SK-N-SH treated with all-trans-retinoic acid at 6 μM for 48 hours (cell line): ENCODE results near the gene MAST4.

Experiments
- ATAC-seq: fragments of 200-7000 bp; cut with Tn5 transposase; 3 replicates; pipeline ENCODE4 v1.9.1; 2020; ENCODE audit warnings: mild to moderate bottlenecking, moderate library complexity
- ARNTL ChIP-seq: fragments of 450-650 bp; formaldehyde crosslinking; IDR thresholded peaks from 2 replicates; pipeline ENCODE4 v1.5.0; 2020; ENCODE audit warnings: low read depth, mild to moderate bottlenecking, moderate library complexity, borderline replicate concordance
- CREB5 ChIP-seq: fragments of 250-450 bp; sonication (Bioruptor Pico); IDR thresholded peaks from 2 replicates; pipeline ENCODE4 v1.5.1; 2020; ENCODE audit warnings: low read depth, mild to moderate bottlenecking, moderate library complexity
- CSDC2 ChIP-seq: fragments of 250-450 bp; sonication (Bioruptor Pico); IDR thresholded peaks from 2 replicates; pipeline ENCODE4 v1.5.0; 2020; ENCODE audit warnings: mild to moderate bottlenecking, moderate library complexity
- CSRNP3 ChIP-seq: fragments of 250-450 bp; sonication (Bioruptor Pico); IDR thresholded peaks from 2 replicates; pipeline ENCODE4 v1.5.1; 2021; ENCODE audit warnings: mild to moderate bottlenecking, moderate library complexity
- ESRRG ChIP-seq: fragments of 250-450 bp; sonication (Bioruptor Pico); IDR thresholded peaks from 2 replicates; pipeline ENCODE4 v1.6.1; 2021; ENCODE audit warnings: mild to moderate bottlenecking
- GLIS3 ChIP-seq: fragments of 250-450 bp; sonication (Bioruptor Pico); IDR thresholded peaks from 2 replicates; pipeline ENCODE4 v1.5.0; 2020; ENCODE audit warnings: mild to moderate bottlenecking, moderate library complexity
- OSR1 ChIP-seq: fragments of 250-450 bp; sonication (Bioruptor Pico); IDR thresholded peaks from 2 replicates; pipeline ENCODE4 v1.8.0; 2022; ENCODE audit warnings: moderate library complexity, mild to moderate bottlenecking, inconsistent platforms
- PATZ1 ChIP-seq: fragments of 250-450 bp; sonication (Bioruptor Pico); IDR thresholded peaks from 2 replicates; pipeline ENCODE4 v1.8.0; 2020; ENCODE audit warnings: mild to moderate bottlenecking, moderate library complexity, borderline replicate concordance
- POU6F1 ChIP-seq: fragments of 250-450 bp; sonication (Bioruptor Pico); IDR thresholded peaks from 2 replicates; pipeline ENCODE4 v1.8.0; 2021; ENCODE audit warnings: low read depth, mild to moderate bottlenecking, moderate library complexity, borderline replicate concordance
- PPARA ChIP-seq: fragments of 250-450 bp; sonication (Bioruptor Pico); IDR thresholded peaks from 2 replicates; pipeline ENCODE4 v1.5.0; 2020; ENCODE audit warnings: mild to moderate bottlenecking, borderline replicate concordance
- RARB ChIP-seq: fragments of 250-450 bp; sonication (Bioruptor Pico); IDR thresholded peaks from 2 replicates; pipeline ENCODE4 v1.8.0; 2021; ENCODE audit warnings: mild to moderate bottlenecking, moderate library complexity
- SNAI2 ChIP-seq: fragments of 250-450 bp; sonication (Bioruptor Pico); IDR thresholded peaks from 2 replicates; pipeline ENCODE4 v1.5.0; 2020; ENCODE audit warnings: mild to moderate bottlenecking, moderate library complexity
- TCF4 ChIP-seq: fragments of 250-450 bp; sonication (Bioruptor Pico); IDR thresholded peaks from 2 replicates; pipeline ENCODE4 v1.8.0; 2021; ENCODE audit warnings: mild to moderate bottlenecking, moderate library complexity, borderline replicate concordance
- TOX ChIP-seq: fragments of 250-450 bp; sonication (Bioruptor Pico); IDR thresholded peaks from 2 replicates; pipeline ENCODE4 v1.8.0; 2021; ENCODE audit warnings: mild to moderate bottlenecking, moderate library complexity, borderline replicate concordance
- TSHZ2 ChIP-seq: fragments of 250-450 bp; sonication (Bioruptor Pico); IDR thresholded peaks from 2 replicates; pipeline ENCODE4 v1.5.0; 2020; ENCODE audit warnings: mild to moderate bottlenecking, moderate library complexity
- ZC3H10 ChIP-seq: fragments of 250-450 bp; sonication (Bioruptor Pico); IDR thresholded peaks from 2 replicates; pipeline ENCODE4 v1.5.1; 2021; ENCODE audit warnings: mild to moderate bottlenecking, moderate library complexity
- ZFP3 ChIP-seq: fragments of 250-450 bp; sonication (Bioruptor Pico); IDR thresholded peaks from 2 replicates; pipeline ENCODE4 v1.5.0; 2020; ENCODE audit warnings: mild to moderate bottlenecking, moderate library complexity
- ZFP30 ChIP-seq: fragments of 450-650 bp; formaldehyde crosslinking; IDR thresholded peaks from 2 replicates; pipeline ENCODE4 v1.5.0; 2022; ENCODE audit warnings: mild to moderate bottlenecking, moderate library complexity
- ZNF565 ChIP-seq: fragments of 450-650 bp; formaldehyde crosslinking; conservative IDR thresholded peaks from 2 replicates; pipeline ENCODE4 v1.5.0; 2020; ENCODE audit warnings: low read depth, mild to moderate bottlenecking, moderate library complexity
- ZNF70 ChIP-seq: fragments of 450-650 bp; formaldehyde crosslinking; IDR thresholded peaks from 2 replicates; pipeline ENCODE4 v1.5.0; 2020; ENCODE audit warnings: mild to moderate bottlenecking, moderate library complexity
- ZNF8 ChIP-seq: fragments of 450-650 bp; formaldehyde crosslinking; IDR thresholded peaks from 2 replicates; pipeline ENCODE4 v1.5.0; 2020; ENCODE audit warnings: mild to moderate bottlenecking, moderate library complexity

MAST4 gene

GRCh38 chr5:66892716-66893115 is 296.5 kb downstream of the MAST4 start:
- ATAC-seq, result no peak
- TF ChIP-seq ZC3H10 (CRISPR knock-in tag) (no peak), ZFP3 (CRISPR knock-in tag) (no peak), TOX (CRISPR knock-in tag) (no peak), RARB (CRISPR knock-in tag) (no peak), TCF4 (no peak), OSR1 (no peak), PATZ1 (CRISPR knock-in tag) (no peak), PPARA (CRISPR knock-in tag) (no peak), GLIS3 (CRISPR knock-in tag) (no peak), ARNTL (CRISPR knock-in tag) (no peak), ZNF8 (no peak), ZNF565 (CRISPR knock-in tag) (no peak), ESRRG (no peak), TSHZ2 (CRISPR knock-in tag) (no peak)

- ATAC-seq, result no peak
- TF ChIP-seq CREB5 (CRISPR knock-in tag) (no peak), ZFP30 (CRISPR knock-in tag) (no peak), TSHZ2 (CRISPR knock-in tag) (no peak), ZNF70 (CRISPR knock-in tag) (no peak), ZNF565 (CRISPR knock-in tag) (no peak), TOX (CRISPR knock-in tag) (no peak), GLIS3 (CRISPR knock-in tag) (no peak), ARNTL (CRISPR knock-in tag) (no peak), OSR1 (no peak), ZFP3 (CRISPR knock-in tag) (no peak), CSRNP3 (CRISPR knock-in tag) (no peak), CSDC2 (CRISPR knock-in tag) (no peak), TCF4 (no peak), SNAI2 (CRISPR knock-in tag) (no peak), ZC3H10 (CRISPR knock-in tag) (no peak), RARB (CRISPR knock-in tag) (no peak), PPARA (CRISPR knock-in tag) (no peak), POU6F1 (no peak), PATZ1 (CRISPR knock-in tag) (no peak)
Observed at GRCh38 chr5:66894480-66895240, 298.5 kb downstream of the MAST4 start.
